HL-60 (cell line): ENCODE results near the gene DCTD.

Experiments used
- CTCF ChIP-seq: IDR thresholded peaks from one replicate; pipeline ENCODE4 v1.5.1; 2011; ENCODE audit warnings: low read length, control low read depth, inconsistent platforms; ENCODE audit not compliant: insufficient read depth
- GABPA ChIP-seq: IDR thresholded peaks from 2 replicates; pipeline ENCODE4 v1.6.1; 2012; ENCODE audit warnings: low read depth
- POLR2AphosphoS5 ChIP-seq: IDR thresholded peaks from 2 replicates; pipeline ENCODE4 v1.6.1; 2012; ENCODE audit warnings: low read depth
- REST ChIP-seq: IDR thresholded peaks from 2 replicates; pipeline ENCODE4 v1.6.1; 2012; ENCODE audit warnings: low read depth; ENCODE audit not compliant: insufficient replicate concordance

- TF ChIP-seq CTCF (no peak), POLR2AphosphoS5 (no peak), REST (no peak), GABPA (no peak)
Measured at GRCh38 chr4:182927505-182927904, 10.3 kb upstream of the DCTD start.
